Upper lobe of left lung (tissue), 4 donors: Measurements from ENCODE around the gene KIF5B.

ENCODE experiments used
- POLR2A ChIP-seq, 4 donors: fragments of 450-650 bp; IDR thresholded peaks; one replicate each; pipeline ENCODE4 v1.5.1; 2016 to 2017; ENCODE audit warnings: antibody characterized with exemption in 4 of 4, mild to moderate bottlenecking in 2 of 4
- POLR2AphosphoS5 ChIP-seq, 2 donors: sonication (generic); formaldehyde crosslinking; IDR thresholded peaks; one replicate each; pipeline ENCODE4 v1.5.1; 2017; ENCODE audit warnings: antibody characterized with exemption in 2 of 2
- TF ChIP-seq, protein P1 (sequence below), 6 experiments: fragments of 450-650 bp in 4 of 6; fragments of 200-600 bp in 2 of 6; sonication (generic) in 2 of 6; IDR thresholded peaks; one replicate each; pipeline ENCODE4 v1.5.1; 2016 to 2019; ENCODE audit warnings: antibody characterized with exemption in 6 of 6

DNA sequence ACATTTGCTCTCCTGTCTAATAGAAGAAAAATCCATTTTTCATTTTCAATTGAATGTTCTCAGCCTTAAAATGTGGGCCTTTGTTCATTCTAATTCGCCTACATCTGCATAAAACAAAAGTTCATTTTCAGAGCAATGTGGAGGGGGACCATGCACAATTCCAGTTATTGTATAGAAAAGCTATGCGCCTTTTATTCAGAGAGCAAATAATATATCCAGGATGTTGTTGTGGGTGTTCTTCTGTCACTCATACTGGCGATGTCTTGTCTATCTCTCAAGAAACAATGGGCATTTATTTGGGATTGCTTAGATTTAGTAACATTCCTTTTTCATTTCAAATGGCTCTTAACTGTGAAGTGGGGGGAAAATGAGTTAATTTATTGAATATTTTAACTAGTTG, 56.4 kb downstream of the KIF5B start:
- TF ChIP-seq POLR2A (IDR thresholded peaks at IDR 0.05): no peak
- TF ChIP-seq, protein P1, sequence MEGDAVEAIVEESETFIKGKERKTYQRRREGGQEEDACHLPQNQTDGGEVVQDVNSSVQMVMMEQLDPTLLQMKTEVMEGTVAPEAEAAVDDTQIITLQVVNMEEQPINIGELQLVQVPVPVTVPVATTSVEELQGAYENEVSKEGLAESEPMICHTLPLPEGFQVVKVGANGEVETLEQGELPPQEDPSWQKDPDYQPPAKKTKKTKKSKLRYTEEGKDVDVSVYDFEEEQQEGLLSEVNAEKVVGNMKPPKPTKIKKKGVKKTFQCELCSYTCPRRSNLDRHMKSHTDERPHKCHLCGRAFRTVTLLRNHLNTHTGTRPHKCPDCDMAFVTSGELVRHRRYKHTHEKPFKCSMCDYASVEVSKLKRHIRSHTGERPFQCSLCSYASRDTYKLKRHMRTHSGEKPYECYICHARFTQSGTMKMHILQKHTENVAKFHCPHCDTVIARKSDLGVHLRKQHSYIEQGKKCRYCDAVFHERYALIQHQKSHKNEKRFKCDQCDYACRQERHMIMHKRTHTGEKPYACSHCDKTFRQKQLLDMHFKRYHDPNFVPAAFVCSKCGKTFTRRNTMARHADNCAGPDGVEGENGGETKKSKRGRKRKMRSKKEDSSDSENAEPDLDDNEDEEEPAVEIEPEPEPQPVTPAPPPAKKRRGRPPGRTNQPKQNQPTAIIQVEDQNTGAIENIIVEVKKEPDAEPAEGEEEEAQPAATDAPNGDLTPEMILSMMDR (IDR thresholded peaks at IDR 0.05): no peak
- TF ChIP-seq POLR2AphosphoS5 (IDR thresholded peaks at IDR 0.05): no peak
